ENCODE measurements around the gene ENPP4. TPM values are rescaled to one million over a fixed set of nuclear protein-coding genes. Genes with fewer than 3 reads are reported as not detected.
"Not testable (repeated sequence)": the region's sequence is repeated elsewhere in the genome, so short reads cannot be mapped to it uniquely, and the experiment has no call there.

Gene ENPP4
- total RNA-seq, 1 experiment from 2014 or later, result 16.7 TPM

- H3K36me3 Mint-ChIP-seq (ENCODE audit: insufficient read depth, unreplicated experiment), result peaks cover 16% of the 10 kb centered on the region
- BruUV-seq (replicated peaks), result TSS peak; percentile 27
- DNase-seq, result no peak
- CTCF ChIA-PET, result no interaction called here
- H3K27ac Mint-ChIP-seq (ENCODE audit: unreplicated experiment), result peak overlapping the region; percentile 58
- no peaks in the 10 kb centered on the region for H3K9me3 Mint-ChIP-seq (ENCODE audit: low read depth, unreplicated experiment)
- H3K4me1 Mint-ChIP-seq (ENCODE audit: low read depth, unreplicated experiment), result peaks cover 9% of the 10 kb centered on the region
- peak overlapping the region; percentile 88 for H3K4me3 Mint-ChIP-seq (ENCODE audit: low read depth, unreplicated experiment)
- TF ChIP-seq CTCF (IDR thresholded peaks at IDR 0.05; ENCODE audit: unreplicated experiment), result no peak
- H3K27me3 Mint-ChIP-seq (ENCODE audit: unreplicated experiment), result no peaks in the 10 kb centered on the region
- intact Hi-C loops (cut with micrococcal nuclease; ENCODE audit: unreplicated experiment), result loop anchor here (1.0 kb wide), 1 partner anchor 41 kb away; no protein-coding TSS in a partner anchor
Observed at GRCh38 chr6:46130666-46131065, 877 bp downstream of the ENPP4 start.

- H3K4me3 Mint-ChIP-seq (ENCODE audit: low read depth, unreplicated experiment); H3K4me1 Mint-ChIP-seq (ENCODE audit: low read depth, unreplicated experiment); BruUV-seq (replicated peaks); H3K9me3 Mint-ChIP-seq (ENCODE audit: low read depth, unreplicated experiment); CTCF ChIA-PET; H3K27me3 Mint-ChIP-seq (ENCODE audit: unreplicated experiment); DNase-seq; intact Hi-C loops (cut with micrococcal nuclease; ENCODE audit: unreplicated experiment); H3K27ac Mint-ChIP-seq (ENCODE audit: unreplicated experiment): not testable (repeated sequence)
- peaks cover 16% of the 10 kb centered on the region for H3K36me3 Mint-ChIP-seq (ENCODE audit: insufficient read depth, unreplicated experiment)
Observed at GRCh38 chr6:46131291-46131690, 1.5 kb downstream of the ENPP4 start.

- Mint-ChIP-seq H3K9me3 (ENCODE audit: low read depth, unreplicated experiment) (no peaks in the 10 kb centered on the region), H3K4me3 (ENCODE audit: low read depth, unreplicated experiment) (no peak overlapping the region), H3K27ac (ENCODE audit: unreplicated experiment) (no peak overlapping the region), H3K27me3 (ENCODE audit: unreplicated experiment) (no peaks in the 10 kb centered on the region), H3K36me3 (ENCODE audit: insufficient read depth, unreplicated experiment) (peaks cover 15% of the 10 kb centered on the region), H3K4me1 (ENCODE audit: low read depth, unreplicated experiment) (peaks cover 11% of the 10 kb centered on the region)
- DNase-seq, result no peak
- TF ChIP-seq CTCF (IDR thresholded peaks at IDR 0.05; ENCODE audit: unreplicated experiment), result no peak
- intact Hi-C loops (cut with micrococcal nuclease; ENCODE audit: unreplicated experiment), result no loop called here
- BruUV-seq (replicated peaks), result no TSS peak
- CTCF ChIA-PET, result no interaction called here
Observed at GRCh38 chr6:46134216-46134615, 4.4 kb downstream of the ENPP4 start.

- Mint-ChIP-seq H3K9me3 (ENCODE audit: low read depth, unreplicated experiment) (no peaks in the 10 kb centered on the region), H3K4me3 (ENCODE audit: low read depth, unreplicated experiment) (no peak overlapping the region), H3K27ac (ENCODE audit: unreplicated experiment) (no peak overlapping the region), H3K4me1 (ENCODE audit: low read depth, unreplicated experiment) (peaks cover 11% of the 10 kb centered on the region), H3K27me3 (ENCODE audit: unreplicated experiment) (no peaks in the 10 kb centered on the region), H3K36me3 (ENCODE audit: insufficient read depth, unreplicated experiment) (peaks cover 6% of the 10 kb centered on the region)
- intact Hi-C loops (cut with micrococcal nuclease; ENCODE audit: unreplicated experiment), result no loop called here
- no peak for DNase-seq
- CTCF ChIA-PET, result no interaction called here
- BruUV-seq (replicated peaks), result no TSS peak
- no peak for TF ChIP-seq CTCF (IDR thresholded peaks at IDR 0.05; ENCODE audit: unreplicated experiment)
Observed at GRCh38 chr6:46135176-46135575, 5.4 kb downstream of the ENPP4 start.

- no peak overlapping the region for H3K27ac Mint-ChIP-seq (ENCODE audit: unreplicated experiment)
- no TSS peak for BruUV-seq (replicated peaks)
- CTCF ChIA-PET, result no interaction called here
Observed at GRCh38 chr6:46136831-46137230, 7.0 kb downstream of the ENPP4 start.

More at GRCh38 chr6:46136831-46137230, 7.0 kb downstream of the ENPP4 start:
- Mint-ChIP-seq H3K9me3 (ENCODE audit: low read depth, unreplicated experiment) (no peaks in the 10 kb centered on the region), H3K4me3 (ENCODE audit: low read depth, unreplicated experiment) (no peak overlapping the region), H3K27me3 (ENCODE audit: unreplicated experiment) (no peaks in the 10 kb centered on the region), H3K36me3 (ENCODE audit: insufficient read depth, unreplicated experiment) (no peaks in the 10 kb centered on the region), H3K4me1 (ENCODE audit: low read depth, unreplicated experiment) (peaks cover 11% of the 10 kb centered on the region)
- no peak for TF ChIP-seq CTCF (IDR thresholded peaks at IDR 0.05; ENCODE audit: unreplicated experiment)
- intact Hi-C loops (cut with micrococcal nuclease; ENCODE audit: unreplicated experiment), result no loop called here
- no peak for DNase-seq
